T-helper 1 cell treated with Interleukin-12 subunit alpha and Interleukin-12 subunit beta and Interleukin-4 antibody, amounts not matched to agents 30 ng/mL and 1 ng/mL, for 36 hours (primary cell): ENCODE results near the gene CD27. TPM values are rescaled to one million over a fixed set of nuclear protein-coding genes. Genes with fewer than 3 reads are reported as not detected.
"Not testable (repeated sequence)": the region's sequence is repeated elsewhere in the genome, so short reads cannot be mapped to it uniquely, and the experiment has no call there.

Experiments
- intact Hi-C: fragments of 100-400 bp; cut with micrococcal nuclease; formaldehyde crosslinking; loops from one replicate; pipeline ENCODE4 v1.15.1; 2024
- total RNA-seq: library from RNA; stranded (reverse); gene quantifications from 2 replicates; pipeline ENCODE4 v1.2.3, GENCODE V29; 2022

Gene CD27
- total RNA-seq, 1 donor from 2014 or later: 89.8 TPM

DNA sequence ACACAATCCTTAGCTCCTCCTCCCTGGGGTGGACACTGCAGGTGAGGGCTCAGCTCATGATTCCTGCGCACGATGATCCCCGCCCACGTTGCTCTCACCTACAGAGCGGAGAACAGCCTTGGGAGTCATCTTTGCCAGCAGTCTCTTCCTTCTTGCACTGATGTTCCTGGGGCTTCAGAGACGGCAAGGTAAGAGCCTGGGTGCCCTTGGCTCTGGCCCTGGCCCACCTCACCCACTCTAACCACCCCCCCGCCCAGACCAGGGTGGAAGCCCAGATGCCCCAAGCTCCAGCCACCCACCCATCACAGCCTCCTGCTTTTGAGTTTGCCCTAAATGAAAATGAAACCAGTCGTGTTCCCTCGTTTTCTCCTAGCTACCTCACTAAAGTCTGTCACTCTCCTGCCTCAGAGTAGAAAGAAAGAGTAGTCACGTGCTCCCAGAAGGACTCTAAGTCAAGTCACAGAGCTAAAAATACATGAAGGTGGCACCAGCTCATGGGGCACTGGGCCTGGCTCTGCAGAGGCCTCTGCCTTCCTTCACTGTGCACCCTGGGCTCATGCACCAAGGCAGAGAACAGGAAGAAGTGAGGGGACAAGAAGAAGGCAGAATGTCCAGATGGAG lies 16.1 kb downstream of the CD27 start:
- intact Hi-C loops: loop anchor here (1.0 to 5.0 kb wide), 2 partner anchors 9 to 391 kb away; partner anchors contain the start of genes CDCA3, TAPBPL and USP5

DNA sequence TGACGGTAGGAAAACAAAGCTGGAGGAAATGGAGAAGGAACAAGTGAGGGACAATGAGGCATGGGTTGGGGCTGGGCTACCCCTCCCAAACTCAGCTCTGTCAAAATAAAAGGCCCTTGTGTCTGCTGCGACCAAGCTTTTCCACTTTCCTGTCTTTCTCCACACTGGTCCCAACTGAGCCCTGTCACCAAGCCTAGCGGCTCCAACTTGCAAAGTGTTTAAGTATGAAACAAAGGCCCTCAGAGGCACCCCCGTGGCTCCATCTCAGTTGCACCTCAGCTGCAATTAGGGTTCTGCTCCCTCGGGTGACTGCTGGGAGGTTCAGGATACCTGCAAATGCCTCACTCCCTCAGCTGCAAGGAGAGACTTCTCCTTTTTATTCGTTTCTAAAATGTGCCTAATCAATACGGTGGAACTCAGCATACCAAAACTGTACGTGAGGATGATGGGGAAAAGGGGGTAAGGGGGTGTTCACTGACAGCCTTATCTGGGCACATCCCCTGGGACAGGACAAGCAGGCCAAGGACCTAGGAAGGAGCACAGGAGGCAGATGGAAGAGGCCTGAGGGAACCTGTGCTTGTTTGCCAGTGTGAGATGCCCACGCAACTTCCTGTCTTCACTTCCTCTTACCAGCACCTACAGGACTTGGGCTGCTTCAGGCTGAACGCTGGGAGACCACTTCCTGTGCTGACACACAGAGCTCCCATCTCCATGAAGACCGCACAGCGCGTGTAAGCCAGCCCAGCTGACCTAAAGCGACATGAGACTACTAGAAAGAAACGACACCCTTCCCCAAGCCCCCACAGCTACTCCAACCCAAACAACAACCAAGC lies 16.9 kb downstream of the CD27 start:
- intact Hi-C loops: loop anchor here (1.0 to 5.0 kb wide), 7 partner anchors 9 to 391 kb away; partner anchors contain the start of genes CD27, CDCA3, CHD4 and TAPBPL

DNA sequence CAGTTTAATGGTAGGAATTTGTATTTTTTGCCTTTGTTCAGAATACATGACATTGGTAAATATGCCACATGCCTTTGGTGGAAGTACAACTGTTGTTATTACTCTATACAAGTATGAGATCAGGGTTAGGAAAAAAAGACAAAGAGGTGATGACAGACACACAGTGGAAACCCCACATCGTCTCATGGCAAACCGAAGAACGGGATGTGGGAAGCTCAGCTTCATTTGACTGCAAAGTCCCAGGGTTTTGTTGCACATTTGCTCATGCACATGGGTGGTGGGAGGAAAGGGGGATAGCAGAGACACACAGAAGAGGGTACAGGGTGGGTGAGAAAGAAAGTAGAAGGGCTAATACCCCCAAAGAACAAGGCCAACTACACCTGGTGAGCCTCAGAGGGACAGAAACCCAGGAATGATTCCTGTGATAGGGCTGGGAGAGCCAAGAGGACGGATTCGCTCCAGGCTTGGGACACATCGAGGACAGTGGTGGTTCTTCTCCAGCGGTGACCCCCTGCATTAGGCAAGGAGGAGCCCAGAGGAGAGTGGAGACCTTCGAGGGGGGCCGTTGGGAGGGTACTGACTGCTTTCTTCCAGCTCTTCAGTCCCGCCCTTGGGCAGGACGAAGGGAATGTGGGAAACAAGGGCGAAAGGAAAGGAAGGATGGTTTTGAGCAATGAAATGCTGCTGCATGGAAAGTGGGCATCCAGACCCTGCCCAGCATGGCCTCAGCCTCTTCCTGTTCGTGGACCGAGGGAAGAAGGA lies 17.7 kb downstream of the CD27 start:
- intact Hi-C loops: loop anchor here (1.0 to 5.0 kb wide), 6 partner anchors 8 to 390 kb away; partner anchors contain the start of genes CD27, CDCA3, CHD4 and USP5

DNA sequence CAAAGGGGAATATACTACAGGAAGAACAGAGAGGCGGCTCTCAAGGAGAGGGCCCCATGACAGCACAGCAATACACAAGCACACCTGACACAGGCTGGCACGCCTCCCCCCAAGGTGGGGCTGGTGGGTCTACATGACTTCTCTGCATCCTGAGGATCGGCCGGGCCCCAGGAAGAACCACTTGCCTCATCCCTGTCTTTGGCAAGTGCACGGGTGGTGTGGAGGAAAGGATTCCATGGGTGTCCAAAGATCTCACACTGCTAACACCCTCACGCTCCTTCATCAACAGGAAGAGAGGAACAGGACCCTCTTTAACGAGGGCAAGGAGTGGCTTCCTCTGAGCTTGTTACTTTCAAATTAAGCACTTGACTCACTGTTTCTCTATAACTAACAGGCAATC lies 18.5 kb downstream of the CD27 start:
- intact Hi-C loops: loop anchor here (2.0 to 5.0 kb wide), 3 partner anchors 36 to 389 kb away; partner anchors contain the start of genes CDCA3, CHD4 and USP5

DNA sequence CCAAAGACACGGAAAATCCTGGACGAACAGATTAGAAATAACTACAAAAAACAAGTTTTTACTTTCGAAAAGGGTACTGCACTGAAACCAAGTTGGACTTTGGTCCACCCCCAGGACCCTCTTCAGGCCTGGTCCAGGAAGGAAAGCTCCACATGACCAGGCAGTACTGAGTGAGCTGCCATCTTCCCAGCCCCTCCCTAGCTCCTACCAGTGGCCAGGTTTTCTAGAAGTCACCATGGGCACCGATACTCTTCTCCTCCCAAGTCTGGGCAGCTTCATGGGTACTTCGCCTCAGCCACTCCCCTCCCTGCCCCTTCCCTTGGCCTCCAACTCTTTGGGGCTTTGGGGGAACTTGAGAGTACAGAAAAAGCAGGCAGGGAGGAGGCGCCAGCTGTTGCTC lies 19.1 kb downstream of the CD27 start:
- intact Hi-C loops: loop anchor here (2.0 to 5.0 kb wide), 3 partner anchors 37 to 388 kb away; partner anchors contain the start of genes CDCA3, CHD4 and USP5

DNA sequence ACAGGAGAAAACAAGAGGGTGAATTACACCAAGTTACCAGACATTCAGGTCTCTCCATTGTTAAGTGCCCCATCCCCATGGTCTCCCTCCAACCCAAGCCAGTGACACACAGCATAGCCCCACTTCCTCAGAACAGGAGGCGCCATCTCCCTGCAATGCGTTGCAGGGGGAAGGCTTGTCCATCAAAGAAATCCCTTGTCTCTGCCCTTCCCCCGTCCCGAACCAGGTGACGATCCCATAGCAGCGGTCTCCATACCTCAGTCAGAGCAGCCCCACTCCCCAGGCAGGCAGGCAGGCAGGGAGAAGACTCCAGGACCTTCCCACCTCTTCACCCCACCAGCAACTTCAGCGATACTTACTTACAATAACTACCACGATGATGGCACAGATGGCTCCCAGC lies 19.8 kb downstream of the CD27 start:
- intact Hi-C loops: loop anchor here (5.0 kb wide), 1 partner anchor 388 kb away; the partner anchor contains the start of genes CDCA3 and USP5

DNA sequence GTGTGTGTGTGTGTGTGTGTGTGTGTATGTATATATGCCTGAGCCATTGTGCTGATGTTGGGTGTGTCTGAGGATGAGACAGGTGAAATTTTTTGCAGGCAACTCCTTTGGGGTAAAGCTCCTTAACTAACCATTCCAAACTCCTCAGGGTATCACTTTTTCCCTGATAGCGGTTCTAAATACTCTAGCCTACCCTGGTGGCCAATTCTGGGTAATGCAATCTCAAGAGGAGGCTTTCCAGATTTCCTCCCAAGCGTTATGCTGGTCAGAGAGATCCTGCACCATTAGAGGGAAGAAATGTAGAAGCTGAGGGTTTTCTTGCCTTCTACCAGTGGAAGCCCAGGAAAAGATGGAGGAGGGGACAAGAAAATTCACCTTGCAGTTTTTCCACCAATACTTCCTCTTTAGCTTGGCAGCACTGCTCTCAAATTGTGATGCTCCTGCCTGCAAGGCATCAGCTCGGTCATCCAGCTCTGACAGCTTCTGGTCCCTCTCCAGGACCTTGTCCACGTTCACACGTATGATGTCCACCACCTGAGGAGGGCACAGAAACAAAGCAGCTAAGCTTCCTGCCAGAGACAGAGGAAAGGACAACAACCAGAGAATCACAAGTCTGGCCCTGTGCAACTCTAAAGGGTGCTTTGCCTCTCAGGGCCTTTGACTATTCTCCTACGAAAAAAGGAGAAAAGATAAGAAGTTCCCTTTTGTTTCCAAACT lies 20.9 kb downstream of the CD27 start:
- intact Hi-C loops: loop anchor here (1.0 kb wide), 1 partner anchor 42 kb away; no protein-coding TSS in a partner anchor

DNA sequence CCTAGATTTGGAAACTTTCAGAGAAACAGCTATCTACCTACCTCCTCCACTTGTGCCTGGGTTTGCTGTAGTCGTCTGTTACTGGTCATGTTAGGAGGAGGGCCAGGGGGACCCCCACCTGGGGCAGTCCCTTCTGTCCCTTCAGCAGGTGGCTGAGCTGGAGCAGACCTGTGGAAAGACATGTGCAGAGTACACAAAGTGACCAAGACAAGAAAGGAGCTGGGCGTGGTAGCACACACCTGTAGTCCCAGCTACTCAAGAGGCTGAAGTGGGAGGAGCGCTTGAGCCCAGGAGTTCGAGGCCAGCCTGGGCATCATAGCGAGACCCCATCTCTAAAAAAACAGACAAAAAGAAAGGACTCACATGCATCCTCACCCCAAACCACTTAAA lies 21.4 kb downstream of the CD27 start:
- intact Hi-C loops: no loop called here

DNA sequence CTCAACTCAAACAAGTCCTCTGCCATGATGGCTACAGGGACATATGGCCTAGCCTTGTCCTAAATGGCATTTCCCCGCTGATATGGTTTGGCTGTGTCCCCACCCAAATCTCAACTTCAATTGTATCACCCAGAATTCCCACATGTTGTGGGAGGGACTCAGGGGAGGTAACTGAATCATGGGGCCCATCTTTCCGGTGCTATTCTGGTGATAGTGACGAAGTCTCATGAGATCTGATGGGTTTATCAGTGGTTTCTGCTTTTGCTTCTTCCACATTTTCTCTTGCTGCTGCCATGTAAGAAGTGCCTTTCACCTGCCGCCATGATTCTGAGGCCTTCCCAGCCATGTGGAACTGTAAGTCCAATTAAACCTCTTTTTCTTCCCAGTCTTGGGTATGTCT lies 22.0 kb downstream of the CD27 start:
- intact Hi-C loops: not testable (repeated sequence)

DNA sequence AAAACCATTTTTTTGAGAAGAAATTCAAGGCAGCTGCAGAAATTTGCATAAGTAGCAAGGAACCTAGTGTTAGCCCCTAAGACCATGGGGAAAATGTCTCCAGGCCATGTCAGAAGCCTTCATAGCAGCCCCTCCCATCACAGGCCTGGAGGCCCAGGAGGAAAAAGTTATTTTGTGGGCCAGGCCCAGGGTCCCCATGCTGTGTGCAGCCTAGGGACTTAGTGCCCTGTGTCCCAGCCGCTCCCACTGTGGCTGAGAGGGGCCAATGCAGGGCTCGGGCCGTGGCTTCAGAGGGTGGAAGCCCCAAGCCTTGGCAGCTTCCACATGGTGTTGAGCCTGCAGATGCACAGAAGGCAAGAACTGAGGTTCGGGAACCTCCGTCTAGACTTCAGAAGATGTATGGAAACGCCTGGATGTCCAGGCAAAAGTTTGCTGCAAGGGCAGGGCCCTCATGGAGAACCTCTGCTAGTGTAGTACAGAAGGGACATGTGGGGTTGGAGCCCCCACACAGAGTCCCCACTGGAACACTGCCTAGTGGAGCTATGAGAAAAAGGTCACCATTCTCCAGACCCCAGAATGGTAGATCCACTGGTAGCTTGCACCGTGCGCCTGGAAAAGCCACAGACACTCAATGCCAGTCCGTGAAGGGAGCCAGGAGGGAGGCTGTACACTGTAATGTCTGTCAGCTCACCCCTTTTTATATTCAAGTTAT lies 23.0 kb downstream of the CD27 start:
- intact Hi-C loops: not testable (repeated sequence)

DNA sequence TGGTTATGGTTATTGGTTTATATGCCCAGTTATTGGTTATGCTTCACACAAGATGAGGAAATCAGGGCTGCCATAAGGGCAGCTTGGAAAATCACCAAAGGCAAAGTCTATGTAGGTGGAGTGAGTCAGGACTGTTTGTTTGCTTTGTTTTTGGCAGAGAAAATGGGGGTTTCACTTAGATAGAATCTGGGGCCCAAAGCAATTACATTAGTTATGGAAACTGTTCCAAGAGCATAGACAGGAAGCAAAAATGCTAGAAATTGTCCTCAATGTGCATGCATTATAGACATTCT lies 23.5 kb downstream of the CD27 start:
- intact Hi-C loops: no loop called here

DNA sequence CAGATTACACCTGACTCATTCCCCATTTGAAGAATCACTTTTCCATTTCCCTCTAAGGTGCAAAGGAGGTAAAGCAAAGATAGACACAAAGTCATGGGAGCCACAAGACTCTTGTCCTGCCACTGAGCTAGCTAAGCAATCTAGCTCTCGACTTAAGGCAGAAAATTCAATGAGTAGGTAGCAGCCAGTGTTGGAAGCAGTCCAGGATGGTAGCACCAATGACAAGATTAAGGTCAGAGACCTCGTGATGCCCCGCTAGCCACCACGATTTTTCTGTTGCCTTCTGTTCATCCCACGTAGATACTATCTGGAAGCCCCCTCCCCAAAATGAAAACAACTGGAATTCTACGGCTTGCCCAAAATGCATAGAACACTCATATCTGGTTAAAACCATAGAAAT lies 24.3 kb downstream of the CD27 start:
- intact Hi-C loops: no loop called here

DNA sequence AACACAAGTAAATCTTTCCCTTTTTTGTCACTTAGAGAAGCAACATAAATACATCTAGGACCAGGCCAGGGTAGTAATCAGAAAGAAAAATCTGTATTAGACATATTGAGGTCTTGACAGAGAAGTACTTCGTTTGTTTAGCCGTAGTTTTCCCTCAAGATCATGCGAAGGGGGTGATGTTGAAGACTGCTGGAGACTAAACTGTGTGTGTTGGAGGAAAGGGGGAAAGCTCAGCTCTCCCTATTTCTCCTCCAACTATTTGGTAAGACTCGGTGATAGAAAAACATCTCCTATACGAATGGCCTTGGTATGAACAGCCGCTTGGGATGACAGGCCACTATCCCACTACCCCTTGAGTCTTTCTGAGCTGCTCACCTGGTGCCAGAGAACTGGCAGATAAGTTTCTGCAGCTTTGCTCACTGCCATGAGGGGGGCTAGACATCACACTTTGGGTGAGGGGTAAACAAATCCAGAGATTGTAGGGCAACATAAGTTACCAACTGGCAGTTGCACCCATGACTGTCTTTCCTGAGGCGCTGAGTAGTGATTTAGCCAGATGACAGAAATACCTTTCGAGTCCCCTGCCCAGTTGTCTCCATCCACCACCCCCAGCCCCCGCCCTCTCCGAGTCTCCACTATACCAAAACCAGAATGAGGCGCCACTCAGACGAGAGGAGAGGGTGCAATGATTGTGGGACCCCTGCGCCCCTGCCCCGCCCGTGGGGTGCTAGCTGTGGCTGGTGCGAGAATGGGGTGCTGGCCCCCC lies 25.0 kb downstream of the CD27 start:
- intact Hi-C loops: loop anchor here (1.0 to 2.0 kb wide), 8 partner anchors 7 to 137 kb away; partner anchors contain the start of genes CHD4, GAPDH, IFFO1 and MRPL51

DNA sequence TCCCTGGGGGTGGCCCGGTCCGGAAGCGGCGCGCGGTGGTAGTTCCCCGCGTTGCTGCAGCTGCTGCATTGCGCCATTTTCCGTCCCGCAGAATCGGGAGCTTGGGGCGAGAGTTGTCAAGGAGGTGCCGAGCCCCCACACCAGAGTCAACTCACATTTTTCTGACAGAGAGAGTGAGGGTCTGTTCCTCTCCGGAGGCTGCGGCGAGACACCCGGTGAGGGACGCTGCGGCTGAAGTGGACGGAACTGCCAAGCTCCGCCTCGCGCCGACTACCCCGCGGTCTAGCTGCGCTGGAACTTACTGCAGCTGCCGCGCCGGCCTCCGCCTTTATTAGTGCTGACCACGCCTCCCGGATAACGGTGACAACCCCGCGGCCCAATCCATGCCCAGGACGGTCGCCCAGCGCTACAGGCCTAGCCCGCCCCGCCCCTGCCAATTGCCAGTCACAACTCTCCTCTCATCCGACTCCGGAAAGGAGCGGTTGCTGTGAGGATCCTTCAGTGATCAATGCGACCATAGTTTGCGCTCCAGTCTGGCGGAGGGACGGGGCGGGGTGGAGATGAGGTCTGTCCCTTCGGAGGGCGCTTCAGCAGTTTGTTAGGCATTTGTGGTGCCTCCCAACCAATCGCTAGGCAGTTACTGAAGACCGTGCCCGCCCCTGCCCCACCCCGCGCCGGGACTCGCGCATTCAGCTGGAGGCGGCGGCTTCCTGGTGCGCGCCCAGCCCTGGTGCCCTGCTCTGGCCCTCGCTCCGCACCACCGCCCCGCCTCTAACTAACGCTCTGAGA lies 25.8 kb downstream of the CD27 start, which contains the start of gene VAMP1:
Gene VAMP1, minus strand, starts transcription at position 303 of the 789 bp plus-strand sequence. Its CDS starts 146 bp downstream, at position 157.
- intact Hi-C loops: loop anchor here (1.0 to 2.0 kb wide), 8 partner anchors 8 to 136 kb away; partner anchors contain the start of genes CHD4, GAPDH, IFFO1 and MRPL51

DNA sequence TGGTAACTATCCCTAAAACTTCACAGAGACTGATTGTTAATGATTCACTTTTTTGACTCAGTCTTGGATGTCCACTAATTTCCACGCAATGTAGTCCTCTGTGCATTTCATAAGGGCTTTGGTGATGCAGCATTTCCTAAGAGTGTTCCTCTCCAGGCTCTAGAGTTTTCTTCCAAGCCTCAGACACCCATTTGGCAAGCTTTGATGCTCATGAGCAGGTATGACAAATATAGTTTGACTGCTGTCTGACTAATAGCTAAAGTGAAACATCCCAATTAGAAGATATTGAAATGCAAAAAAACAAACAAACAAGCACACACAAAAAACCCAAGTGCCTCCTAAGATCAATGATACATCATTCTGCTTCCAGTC lies 27.2 kb downstream of the CD27 start:
- intact Hi-C loops: loop anchor here (2.0 kb wide), 1 partner anchor 135 kb away; the partner anchor contains the start of gene CHD4

DNA sequence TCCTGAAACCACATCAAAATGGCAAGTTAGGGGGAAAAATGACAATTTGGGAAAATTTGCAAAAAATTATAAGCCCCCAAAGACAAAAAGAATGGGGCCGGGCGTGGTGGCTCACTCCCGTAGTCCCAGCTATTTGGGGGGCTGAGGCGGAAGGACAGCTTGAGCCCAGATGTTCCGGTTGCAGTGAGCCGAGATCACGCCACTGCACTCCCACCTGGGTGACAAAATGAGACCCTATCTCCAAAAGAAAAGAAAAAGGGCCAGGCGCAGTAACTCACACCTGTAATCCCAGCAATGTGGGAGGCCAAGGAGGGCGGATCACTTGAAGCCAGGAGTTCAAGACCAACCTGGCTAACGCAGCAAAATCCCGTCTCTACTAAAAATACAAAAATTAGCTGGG lies 27.7 kb downstream of the CD27 start:
- intact Hi-C loops: no loop called here

DNA sequence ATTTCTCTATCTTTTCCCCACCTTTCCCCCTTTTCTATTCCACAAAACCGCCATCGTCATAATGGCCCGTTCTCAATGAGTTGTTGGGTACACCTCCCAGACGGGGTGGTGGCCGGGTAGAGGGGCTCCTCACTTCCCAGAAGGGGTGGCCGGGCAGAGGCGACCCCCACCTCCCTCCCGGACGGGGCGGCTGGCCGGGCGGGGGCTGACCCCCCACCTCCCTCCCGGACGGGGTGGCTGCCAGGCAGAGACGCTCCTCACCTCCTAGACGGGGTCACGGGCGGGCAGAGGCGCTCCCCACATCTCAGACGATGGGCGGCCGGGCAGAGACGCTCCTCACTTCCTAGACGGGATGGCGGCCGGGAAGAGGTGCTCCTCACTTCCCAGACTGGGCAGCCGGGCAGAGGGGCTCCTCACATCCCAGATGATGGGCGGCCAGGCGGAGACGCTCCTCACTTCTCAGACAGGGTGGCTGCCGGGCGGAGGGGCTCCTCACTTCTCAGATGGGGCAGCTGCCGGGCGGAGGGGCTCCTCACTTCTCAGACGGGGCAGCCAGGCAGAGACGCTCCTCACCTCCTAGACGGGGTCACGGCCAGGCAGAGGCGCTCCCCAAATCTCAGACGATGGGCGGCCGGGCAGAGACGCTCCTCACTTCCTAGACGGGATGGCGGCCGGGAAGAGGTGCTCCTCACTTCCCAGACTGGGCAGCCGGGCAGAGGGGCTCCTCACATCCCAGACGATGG lies 30.6 kb downstream of the CD27 start:
- intact Hi-C loops: not testable (repeated sequence)

DNA sequence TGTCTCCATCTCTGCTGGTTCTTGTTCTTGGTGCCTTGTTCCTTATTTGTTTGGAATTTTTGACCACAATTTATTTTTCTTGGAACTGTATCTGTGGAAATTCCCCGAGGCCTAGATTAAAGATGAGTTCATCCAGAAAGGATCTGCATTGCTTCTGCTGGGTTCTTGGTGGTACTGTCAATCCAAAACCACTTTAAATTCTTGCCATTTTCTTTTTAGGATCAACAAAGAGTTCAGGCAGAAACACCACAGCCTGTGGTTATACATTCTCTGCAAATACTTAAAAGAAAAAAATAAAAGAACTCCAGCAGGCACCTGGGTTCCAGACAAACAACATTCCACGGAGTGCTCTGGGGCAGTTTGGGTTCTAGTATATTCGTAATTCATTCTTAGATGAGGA lies 31.7 kb downstream of the CD27 start:
- intact Hi-C loops: no loop called here
